Tibial nerve (tissue), 4 donors: ENCODE data around the gene RASA2. TPM values are rescaled to one million over a fixed set of nuclear protein-coding genes. Genes with fewer than 3 reads are reported as not detected.
A peak's percentile ranks its signal among the peaks of the same experiment; 100 is the strongest.

Experiments
- DNase-seq, 2 donors: peaks; one replicate each; pipeline ENCODE4 v3.0.0-alpha.2; 2019; ENCODE audit warnings: low spot score in 2 of 2
- H3K27ac ChIP-seq, 4 donors: fragments of 200-600 bp; sonication (generic) in 3 of 4; one replicate each; pipeline ENCODE4 v1.5.1; 2017 to 2019; ENCODE audit warnings: mild to moderate bottlenecking in 1 of 4
- H3K27me3 ChIP-seq, 2 donors: fragments of 200-600 bp; sonication (generic) in 1 of 2; one replicate each; pipeline versions ENCODE4 v1.5.1 to v1.6.0; 2017 to 2019
- H3K36me3 ChIP-seq, 3 donors: fragments of 200-600 bp; sonication (generic); one replicate each; pipeline ENCODE4 v1.5.1; 2018 to 2019
- H3K4me1 ChIP-seq, 4 donors: fragments of 200-600 bp; sonication (generic) in 3 of 4; one replicate each; pipeline ENCODE4 v1.5.1; 2017 to 2019
- H3K4me3 ChIP-seq, 4 donors: fragments of 200-600 bp; sonication (generic) in 3 of 4; one replicate each; pipeline ENCODE4 v1.5.1; 2017 to 2019; ENCODE audit warnings: mild to moderate bottlenecking in 1 of 4, moderate library complexity in 1 of 4
- H3K9me3 ChIP-seq, 4 donors: fragments of 200-600 bp; sonication (generic) in 3 of 4; one replicate each; pipeline ENCODE4 v1.5.1; 2017 to 2019
- EP300 ChIP-seq, 2 donors: sonication (generic); formaldehyde crosslinking; IDR thresholded peaks; one replicate each; pipeline ENCODE4 v1.6.1; 2017; ENCODE audit warnings: antibody characterized with exemption in 2 of 2, mild to moderate bottlenecking in 1 of 2
- POLR2A ChIP-seq, 2 donors: fragments of 450-650 bp; IDR thresholded peaks; one replicate each; pipeline ENCODE4 v1.6.1; 2017; ENCODE audit warnings: antibody characterized with exemption in 2 of 2, mild to moderate bottlenecking in 2 of 2, moderate library complexity in 2 of 2
- WGBS, 2 donors: methylation state at CpG; one replicate each; pipeline ENCODE4 v1.1.5; 2018; 5-methylcytosine and 5-hydroxymethylcytosine counted together
- total RNA-seq, 4 donors: library from RNA; depleted of rRNA; stranded (reverse); fragments of >200 nt; gene quantifications; one replicate each; pipeline ENCODE4 v1.1.0, GENCODE V29; 2016
- TF ChIP-seq, protein P1 (sequence below), 5 experiments: fragments of 200-600 bp in 3 of 5; fragments of 450-650 bp in 2 of 5; sonication (generic) in 3 of 5; IDR thresholded peaks; one replicate each; pipeline ENCODE4 v1.5.1; 2016 to 2019; ENCODE audit warnings: antibody characterized with exemption in 5 of 5, mild to moderate bottlenecking in 3 of 5, moderate library complexity in 2 of 5

Gene RASA2
- total RNA-seq, 4 donors from 2014 or later: 19.6 to 46.8 (median 37.2) TPM

DNA sequence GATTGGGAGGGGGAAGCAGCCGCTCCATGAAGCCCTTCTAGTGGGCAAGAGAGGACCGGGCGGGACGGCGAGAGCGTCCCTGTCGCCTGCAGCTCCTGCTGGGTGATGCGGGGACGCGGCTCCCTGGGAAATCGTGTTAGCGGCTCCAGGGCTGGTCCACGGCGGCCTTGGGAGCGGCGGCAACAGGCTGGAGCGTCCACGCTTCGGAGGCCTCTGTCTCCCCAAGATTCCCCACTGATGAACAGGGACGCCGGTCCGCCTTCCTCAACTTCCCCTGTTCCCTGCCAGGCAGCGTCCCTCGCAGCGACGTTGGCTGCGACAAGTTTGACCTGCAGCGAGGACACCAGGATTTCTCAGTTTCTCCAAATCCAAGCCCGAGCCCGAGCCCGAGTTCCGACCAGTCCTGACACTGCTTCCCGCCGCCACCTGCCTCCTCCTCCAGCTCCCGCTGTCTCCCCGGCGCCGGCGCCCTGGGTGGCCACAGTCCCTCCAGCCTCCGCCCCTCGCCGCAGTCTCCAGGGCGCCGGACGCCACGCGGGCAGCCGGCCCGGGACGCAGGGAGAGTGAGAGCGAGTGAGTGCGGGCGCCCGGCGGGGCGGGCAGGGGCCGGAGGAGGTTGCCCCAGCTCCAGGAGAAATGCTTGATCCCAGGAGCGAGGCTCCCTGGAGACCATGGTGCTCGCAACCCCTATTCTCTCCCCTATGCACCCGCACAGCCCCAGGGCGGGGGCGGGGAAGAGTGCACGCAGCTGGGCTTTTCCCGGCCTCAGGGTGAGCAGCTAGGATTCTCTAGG is 173.2 kb downstream of the RASA2 start:
- no peak for TF ChIP-seq EP300 (IDR thresholded peaks at IDR 0.05)
- no peak for TF ChIP-seq POLR2A (IDR thresholded peaks at IDR 0.05)
- TF ChIP-seq, protein P1, sequence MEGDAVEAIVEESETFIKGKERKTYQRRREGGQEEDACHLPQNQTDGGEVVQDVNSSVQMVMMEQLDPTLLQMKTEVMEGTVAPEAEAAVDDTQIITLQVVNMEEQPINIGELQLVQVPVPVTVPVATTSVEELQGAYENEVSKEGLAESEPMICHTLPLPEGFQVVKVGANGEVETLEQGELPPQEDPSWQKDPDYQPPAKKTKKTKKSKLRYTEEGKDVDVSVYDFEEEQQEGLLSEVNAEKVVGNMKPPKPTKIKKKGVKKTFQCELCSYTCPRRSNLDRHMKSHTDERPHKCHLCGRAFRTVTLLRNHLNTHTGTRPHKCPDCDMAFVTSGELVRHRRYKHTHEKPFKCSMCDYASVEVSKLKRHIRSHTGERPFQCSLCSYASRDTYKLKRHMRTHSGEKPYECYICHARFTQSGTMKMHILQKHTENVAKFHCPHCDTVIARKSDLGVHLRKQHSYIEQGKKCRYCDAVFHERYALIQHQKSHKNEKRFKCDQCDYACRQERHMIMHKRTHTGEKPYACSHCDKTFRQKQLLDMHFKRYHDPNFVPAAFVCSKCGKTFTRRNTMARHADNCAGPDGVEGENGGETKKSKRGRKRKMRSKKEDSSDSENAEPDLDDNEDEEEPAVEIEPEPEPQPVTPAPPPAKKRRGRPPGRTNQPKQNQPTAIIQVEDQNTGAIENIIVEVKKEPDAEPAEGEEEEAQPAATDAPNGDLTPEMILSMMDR (IDR thresholded peaks at IDR 0.05): no peak
- WGBS, 2 donors: 1 to 2% methylated on average over 30 to 43 of the region's 64 CpGs
- H3K27me3 ChIP-seq: peaks cover 0 to 5% of the 10 kb centered on the region in 2 donors
- peaks cover 0 to 5% (median 0%) of the 10 kb centered on the region in 4 donors for H3K9me3 ChIP-seq
- H3K27ac ChIP-seq: peak overlapping the region in 1 of 4 donors; percentile 32
- H3K36me3 ChIP-seq: no peaks in the 10 kb centered on the region
- peaks cover 0 to 18% (median 0%) of the 10 kb centered on the region in 4 donors for H3K4me1 ChIP-seq
- DNase-seq: peak; percentile 8 to 34
- peak overlapping the region; percentile 37 to 60 (median 52) for H3K4me3 ChIP-seq

DNA sequence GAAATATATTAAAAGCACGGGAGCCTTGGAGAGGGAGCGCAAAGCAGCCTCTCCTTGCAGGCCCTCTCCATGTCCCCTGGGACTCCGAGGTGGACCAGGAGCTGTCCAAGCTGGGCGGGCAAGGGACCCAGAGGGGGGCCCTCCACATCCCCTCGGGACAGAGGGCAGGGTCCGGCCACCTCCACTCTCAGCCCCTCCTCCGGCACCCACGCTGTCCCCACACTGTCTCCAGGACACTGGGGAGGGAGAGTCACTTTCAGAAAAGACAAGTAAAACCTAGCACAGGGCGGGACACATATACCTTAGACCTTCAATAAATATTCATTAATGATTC is 173.8 kb downstream of the RASA2 start:
- TF ChIP-seq, protein P1 (IDR thresholded peaks at IDR 0.05): no peak
- TF ChIP-seq EP300 (IDR thresholded peaks at IDR 0.05) (no peak), POLR2A (IDR thresholded peaks at IDR 0.05) (no peak)
- no peaks in the 10 kb centered on the region for H3K36me3 ChIP-seq
- peaks cover 0 to 5% (median 0%) of the 10 kb centered on the region in 4 donors for H3K9me3 ChIP-seq
- peaks cover 0 to 5% of the 10 kb centered on the region in 2 donors for H3K27me3 ChIP-seq
- peak overlapping the region; percentile 37 to 60 (median 52) for H3K4me3 ChIP-seq
- DNase-seq: no peak
- H3K27ac ChIP-seq: no peak overlapping the region
- WGBS, 2 donors: 28 to 30% methylated on average over 7 to 8 of the region's 9 CpGs
- H3K4me1 ChIP-seq: peaks cover 0 to 18% (median 0%) of the 10 kb centered on the region in 4 donors

DNA sequence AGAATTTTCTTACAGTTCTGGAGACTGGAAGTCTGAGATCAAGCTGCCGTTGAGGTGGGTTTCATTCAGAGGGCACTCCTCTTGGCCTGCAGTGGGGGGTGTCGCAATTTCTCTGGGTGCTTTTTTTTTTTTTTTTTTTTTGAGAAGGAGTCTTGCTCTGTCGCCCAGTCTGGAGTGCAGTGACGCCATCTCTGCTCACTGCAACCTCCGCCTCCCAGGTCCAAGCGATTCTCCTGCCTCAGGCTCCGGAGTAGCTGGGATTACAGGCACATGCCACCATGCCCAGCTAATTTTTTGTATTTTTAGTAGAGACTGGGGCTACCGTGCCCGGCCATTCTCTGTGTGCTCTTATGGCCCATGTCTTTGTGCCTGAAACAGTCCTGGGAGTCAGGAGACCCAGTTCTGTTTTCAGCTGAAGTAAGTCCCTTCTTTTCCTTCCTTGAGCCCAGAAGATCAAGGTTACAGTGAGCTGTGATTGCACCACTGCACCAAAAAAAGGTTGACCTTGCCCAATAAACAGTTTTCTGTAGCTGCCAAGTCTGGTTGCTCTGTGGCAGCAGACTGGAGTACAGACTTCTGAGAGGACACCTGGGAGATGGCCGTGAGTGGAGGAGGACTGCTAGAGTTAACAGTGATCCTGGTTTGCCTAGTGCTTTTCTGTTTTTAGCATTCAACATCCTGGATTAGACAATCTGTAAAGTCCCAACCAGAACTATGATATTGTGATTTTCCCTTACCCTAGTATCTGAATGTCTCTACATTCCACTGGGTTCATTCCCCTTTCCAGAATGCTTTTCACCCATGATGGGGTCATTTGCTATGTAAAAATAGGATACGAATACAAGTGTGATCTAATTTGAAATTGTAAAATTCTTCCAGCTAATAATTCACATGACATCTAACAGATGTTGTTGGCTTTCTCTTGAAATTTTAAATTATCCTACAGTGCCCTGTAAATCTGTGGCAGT is 174.7 kb downstream of the RASA2 start:
- Histone ChIP-seq H3K4me3 (no peak overlapping the region), H3K27me3 (peaks cover 0 to 5% of the 10 kb centered on the region in 2 donors), H3K36me3 (no peaks in the 10 kb centered on the region), H3K9me3 (peaks cover 0 to 5% (median 0%) of the 10 kb centered on the region in 4 donors), H3K4me1 (peaks cover 0 to 18% (median 0%) of the 10 kb centered on the region in 4 donors), H3K27ac (no peak overlapping the region)
- DNase-seq: no peak
- whole genome bisulfite sequencing, 2 donors: 91 to 93% methylated on average over 11 of the region's 11 CpGs
- TF ChIP-seq, protein P1 (IDR thresholded peaks at IDR 0.05): no peak
- no peak for TF ChIP-seq POLR2A (IDR thresholded peaks at IDR 0.05)
- TF ChIP-seq EP300 (IDR thresholded peaks at IDR 0.05): no peak

DNA sequence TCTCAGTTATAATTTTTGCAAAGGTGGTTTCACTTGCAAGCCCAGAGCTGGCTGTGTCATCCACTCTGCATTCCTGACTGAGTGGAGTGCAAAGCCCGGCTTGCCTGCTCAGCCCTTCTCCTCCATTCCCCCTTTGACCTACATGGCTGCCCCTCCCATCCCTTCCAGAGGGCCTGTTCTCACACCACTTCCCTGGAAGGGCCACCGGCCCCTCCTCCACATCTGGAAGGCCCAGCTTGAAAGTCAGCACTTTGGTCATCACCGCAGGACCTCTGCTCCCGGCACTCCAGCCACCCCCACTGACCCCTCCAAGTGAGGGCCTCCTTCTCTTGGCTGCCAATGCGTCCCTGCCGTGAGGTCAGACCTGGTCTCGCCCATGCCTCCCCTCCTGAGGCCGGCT is 177.2 kb downstream of the RASA2 start:
- no peak for DNase-seq
- TF ChIP-seq, protein P1 (IDR thresholded peaks at IDR 0.05): no peak
- TF ChIP-seq POLR2A (IDR thresholded peaks at IDR 0.05) (no peak), EP300 (IDR thresholded peaks at IDR 0.05) (no peak)
- 20 to 45% methylated on average over 8 of the region's 8 CpGs for WGBS, 2 donors
- Histone ChIP-seq H3K36me3 (no peaks in the 10 kb centered on the region), H3K4me1 (peaks cover 0 to 18% (median 0%) of the 10 kb centered on the region in 4 donors), H3K27me3 (peaks cover 0 to 5% of the 10 kb centered on the region in 2 donors), H3K9me3 (peaks cover 0 to 11% (median 0%) of the 10 kb centered on the region in 4 donors), H3K27ac (peak overlapping the region in 1 of 4 donors; percentile 34), H3K4me3 (no peak overlapping the region)

Other genes with a start within 250 kb of the RASA2 start
- gene ZBTB38, start 118.5 kb upstream of the RASA2 start, total RNA-seq: 100 to 1,000 TPM; 121 to 171 (median 150) TPM